NCI-H1930 (cell line): ENCODE data around the gene RALGAPA2.
"Not testable (repeated sequence)": the region's sequence is repeated elsewhere in the genome, so short reads cannot be mapped to it uniquely, and the experiment has no call there.

Experiments used
- DNase-seq, 2 experiments: peaks; one replicate each; lab custom pipeline; 2025; lab: John Stamatoyannopoulos, UW

The RALGAPA2 gene

DNA sequence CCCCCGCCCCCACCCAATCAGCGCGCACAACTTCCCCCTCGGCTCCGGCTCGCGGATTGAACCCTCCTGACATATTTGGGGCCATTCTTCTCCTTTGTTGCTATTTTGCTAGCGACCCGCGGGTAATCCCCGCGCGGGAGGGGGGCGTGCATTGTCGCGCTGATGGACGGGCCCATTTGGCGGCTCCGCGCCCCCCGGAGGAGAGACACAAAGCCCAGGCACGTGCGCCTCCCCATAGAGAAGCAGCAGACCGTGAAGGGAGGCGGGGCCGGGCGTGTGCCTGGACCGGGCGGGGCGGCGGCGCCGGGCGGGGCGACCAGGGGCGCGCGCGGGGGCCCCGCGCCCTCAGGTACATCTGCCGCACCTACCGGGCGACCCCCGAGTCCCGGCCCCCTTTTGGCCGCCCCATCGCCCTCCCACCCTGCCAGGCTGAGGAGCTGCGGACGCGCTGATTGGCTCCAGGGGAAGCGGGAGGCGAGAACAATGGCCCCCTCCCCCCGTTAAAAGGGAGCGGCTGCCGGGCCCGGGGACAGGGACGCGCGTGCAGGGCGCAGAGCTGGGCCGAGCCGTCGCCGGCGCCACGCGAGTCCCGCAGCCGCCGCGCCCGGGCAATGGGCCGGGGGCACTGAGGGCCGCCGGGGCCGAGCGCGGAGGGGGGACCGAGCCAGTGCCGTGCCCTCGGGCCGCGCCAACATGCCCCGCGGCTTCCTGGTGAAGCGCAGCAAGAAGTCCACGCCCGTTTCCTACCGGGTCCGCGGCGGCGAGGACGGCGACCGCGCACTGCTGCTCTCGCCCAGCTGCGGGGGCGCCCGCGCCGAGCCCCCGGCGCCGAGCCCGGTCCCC lies 344.6 kb downstream of the RALGAPA2 start, which contains the start of gene INSM1:
TSS of gene INSM1 (plus strand) at position 530 of the 843 bp plus-strand sequence. CDS start at position 694, 164 bp downstream.
- DNase-seq: peak; percentile 98 to 99

DNA sequence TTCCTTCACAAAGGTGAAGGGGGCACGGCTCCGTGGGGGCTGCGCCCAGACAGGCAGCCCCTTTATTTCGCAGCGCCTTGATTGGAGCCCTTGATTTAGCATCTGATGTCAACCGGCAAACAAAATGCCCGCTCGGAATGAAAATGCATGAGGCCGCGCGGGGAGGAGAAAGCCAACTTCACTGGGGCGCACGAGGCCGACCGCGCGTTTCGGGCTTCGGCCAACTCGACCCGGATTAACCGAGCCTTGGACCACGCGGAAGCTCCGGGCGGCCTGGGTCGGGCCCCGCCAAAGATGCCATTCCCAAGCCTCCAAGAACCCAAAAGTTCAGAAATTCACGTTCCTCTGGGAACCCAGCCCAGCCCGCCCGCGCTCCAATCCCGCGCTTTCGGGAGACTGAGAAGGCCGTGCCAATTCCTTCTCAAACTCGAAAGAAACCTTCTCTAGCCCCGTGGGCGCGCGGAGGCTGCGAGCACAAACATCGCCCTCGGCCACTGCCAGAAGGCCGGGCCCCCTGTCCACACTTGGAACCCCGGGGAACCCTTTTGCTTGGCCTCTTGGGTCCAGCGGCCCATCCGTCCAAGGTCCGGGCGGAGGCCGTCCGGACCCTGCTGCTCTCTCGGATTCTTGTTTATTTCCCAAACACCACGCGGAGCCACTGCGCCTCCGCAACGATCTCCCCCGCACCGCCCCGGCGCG lies 345.4 kb downstream of the RALGAPA2 start:
- peak; percentile 78 to 80 for DNase-seq

DNA sequence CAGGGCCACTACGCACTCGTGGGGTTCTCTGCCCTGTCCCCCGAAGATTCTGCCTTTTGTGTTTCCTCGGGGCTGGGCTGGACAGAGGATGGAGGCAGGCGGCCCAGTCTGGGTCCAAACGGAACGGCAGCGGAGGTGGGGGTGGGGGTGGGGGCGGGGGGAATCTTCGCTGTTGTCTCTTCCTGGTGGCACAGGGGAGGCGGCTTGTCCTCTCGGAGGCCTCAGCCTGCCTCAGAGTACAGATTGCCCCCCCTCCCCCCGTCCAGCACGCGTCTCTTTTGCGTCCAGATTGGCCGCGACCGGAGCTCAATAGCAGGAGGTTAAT lies 345.9 kb downstream of the RALGAPA2 start:
- DNase-seq: peak in 1 of 2 experiments; percentile 91

DNA sequence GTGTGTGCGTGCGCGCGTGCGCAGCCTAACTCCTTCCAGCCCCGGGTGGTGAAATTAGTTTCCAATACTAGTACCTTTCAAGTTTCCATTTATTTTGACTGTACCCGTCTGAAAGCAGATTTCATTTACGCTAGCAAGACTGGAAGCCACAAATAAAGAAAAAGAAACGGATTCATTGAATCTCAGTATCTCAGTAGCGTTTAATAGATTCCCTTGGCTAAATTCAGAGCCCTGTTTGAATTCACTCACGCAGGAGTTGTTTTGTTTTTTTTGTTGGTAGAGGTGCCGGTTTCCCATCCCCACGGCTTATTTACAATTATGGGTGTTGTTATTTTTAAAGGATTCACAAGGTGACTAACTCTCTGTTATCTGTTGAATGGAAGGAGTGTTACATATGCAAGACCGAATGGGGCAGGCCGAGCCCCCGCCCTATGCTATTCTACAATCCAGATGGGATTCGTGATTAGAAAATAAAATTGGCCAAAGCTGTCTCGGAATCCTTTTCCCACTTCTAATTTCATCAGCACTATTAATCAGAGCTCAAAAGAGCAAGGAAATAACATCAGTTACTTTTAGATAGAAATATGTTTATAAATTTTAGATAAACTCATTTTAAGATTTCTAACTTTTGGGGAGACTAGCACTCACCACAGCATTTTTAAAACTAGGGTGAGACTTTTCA lies 346.8 kb downstream of the RALGAPA2 start:
- peak in 1 of 2 experiments; percentile 71 for DNase-seq

DNA sequence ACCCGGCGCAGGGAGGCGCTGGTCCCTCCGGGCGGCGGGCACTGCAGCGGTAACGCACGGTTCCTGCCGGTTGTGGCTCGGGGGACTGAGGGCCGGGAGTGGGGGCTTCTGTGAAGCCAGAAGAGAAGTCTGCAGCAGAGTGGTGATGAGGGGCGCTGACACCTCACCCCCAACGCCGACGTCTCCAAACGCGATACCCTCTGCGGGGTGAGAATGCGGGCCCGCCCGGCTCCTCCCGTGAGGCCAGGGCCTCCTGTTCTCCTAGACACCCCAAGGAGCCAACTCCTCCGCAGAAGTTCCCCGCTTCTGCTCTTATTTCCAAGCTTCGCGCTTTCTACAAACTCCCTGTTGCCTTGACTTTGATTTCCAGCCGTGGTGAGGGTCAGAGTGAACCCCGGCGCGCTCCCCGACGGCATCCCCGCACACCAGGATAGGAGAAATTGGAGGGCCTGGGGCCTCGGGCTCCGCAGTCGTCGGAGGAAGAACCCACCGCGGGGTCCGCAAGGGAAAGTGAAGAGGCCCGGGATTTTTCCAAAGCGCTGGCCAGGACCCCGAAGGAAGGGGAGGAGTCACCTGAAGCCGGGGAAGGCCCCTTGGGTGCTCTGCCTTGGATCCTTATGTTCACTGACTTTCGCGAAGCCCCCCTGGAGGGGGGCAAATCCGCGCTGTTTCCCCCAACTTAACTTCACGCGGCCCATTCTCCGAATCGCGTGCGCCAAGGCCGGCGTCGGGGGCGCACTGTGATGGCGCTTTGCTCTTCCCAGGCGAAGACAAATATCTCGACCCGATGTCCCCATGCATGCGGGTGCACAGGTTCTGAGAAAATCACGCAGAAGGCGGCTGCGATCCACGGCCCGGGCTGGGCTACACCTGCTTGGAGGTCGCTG lies 347.6 kb downstream of the RALGAPA2 start:
- peak in 1 of 2 experiments; percentile 71 for DNase-seq

DNA sequence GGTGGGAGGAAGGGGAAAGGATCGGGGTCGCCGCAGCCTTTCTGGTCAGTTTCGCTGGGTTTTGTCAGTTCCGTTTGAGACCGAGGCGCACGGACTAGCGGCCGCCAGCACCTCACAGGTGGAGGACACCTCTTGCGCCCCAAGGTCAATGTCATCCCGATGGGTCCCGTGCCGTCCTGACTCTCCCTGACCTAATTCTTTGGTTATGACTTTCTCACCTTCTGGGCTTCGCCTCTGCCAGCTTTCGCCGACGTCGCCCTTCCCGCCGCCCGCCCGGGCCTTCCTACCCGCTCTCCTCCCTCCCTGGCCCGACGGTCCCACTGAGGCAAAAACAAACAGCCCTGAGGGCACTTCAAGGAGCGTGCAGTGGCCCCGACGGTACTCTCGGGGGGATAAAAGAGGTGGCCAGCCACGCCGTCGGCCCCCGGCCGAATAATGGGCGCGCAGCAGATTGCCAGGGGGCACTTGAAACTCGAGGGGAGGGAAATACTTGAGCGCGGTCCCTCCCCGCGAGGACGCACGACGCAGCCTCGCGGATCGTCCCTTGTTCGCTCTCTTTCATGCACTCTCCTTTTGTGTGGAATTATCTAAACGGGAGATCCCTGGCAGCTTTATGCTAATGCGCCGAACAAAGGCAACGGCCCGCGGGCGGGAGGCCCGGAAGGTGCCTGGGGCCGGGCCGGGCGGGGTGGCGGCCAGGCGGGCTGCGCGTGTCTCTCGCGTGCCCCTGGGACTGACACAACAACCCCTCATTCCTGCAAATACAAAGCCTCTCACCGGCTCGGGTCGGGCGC lies 348.4 kb downstream of the RALGAPA2 start:
- peak; percentile 64 to 78 for DNase-seq

DNA sequence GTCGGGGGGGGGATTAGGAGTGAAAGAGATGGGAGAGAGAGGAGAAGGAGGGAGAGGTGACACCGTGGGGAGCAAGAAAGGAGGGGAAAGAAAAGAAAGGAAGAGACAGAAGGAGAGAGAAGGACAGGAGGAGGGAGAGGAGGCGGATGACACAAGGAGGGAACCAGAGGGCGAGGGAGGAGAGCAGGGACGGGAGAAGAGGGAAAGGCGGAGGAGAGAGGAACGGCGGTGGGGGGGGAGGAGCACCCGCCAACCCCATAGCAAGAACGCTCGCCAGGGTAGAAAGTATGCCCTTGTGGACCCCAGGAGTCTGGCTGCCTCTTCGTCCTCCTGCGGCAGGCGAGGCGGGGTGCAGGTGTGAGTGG lies 349.0 kb downstream of the RALGAPA2 start:
- DNase-seq: peak; percentile 50 to 51

DNA sequence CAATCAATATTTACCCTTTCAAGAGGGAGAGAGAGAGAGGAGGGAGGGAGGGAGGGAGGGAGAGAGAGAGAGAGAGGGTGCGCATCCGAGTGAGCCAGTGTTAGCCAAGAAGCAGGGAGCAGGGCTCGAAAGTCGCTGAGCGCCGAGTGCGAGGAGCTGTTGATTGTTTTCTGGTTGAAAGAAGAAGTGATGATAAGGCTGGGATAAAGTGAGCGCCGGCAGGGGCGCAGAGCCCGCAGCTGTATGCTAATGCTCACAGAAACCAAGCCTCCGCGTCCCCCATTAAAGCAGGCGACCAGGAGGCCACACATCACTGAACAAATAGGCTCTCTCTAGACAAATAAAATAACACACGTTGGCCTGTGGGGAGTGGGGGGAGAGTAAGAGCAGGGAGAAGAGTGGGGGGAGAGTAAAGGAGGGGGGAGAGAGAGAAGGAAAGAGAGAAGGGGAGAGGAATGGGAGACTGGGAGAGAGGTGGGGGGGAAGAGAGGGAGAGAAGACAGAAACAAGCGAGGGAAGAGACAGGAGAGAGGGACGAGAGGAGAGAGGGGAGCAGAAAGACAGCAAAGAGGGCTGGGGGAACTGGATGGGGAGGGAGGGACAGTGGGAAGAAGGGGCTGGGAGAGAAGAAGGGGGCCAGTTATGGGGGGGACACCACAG lies 349.5 kb downstream of the RALGAPA2 start:
- peak; percentile 81 to 84 for DNase-seq

DNA sequence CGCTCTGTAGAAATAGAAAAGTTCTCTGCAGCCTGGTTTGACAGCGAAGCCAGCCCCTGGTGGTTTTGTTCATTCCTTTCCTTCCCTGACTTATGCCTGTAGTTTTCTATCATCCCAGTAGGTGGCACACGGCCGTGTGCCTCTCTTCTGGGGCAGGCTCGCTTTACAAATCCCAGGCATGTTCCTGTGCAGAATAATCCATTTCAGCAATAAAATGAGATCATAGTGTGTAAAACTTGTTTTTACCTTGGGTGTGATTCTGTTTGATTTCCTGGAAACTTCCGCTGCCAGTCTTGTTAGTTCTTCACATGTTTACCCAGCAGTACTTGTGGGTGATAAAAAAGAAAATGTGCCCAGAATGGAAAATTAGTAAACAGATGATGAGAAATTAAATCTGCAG lies 352.0 kb downstream of the RALGAPA2 start:
- DNase-seq: peak; percentile 50 to 68

DNA sequence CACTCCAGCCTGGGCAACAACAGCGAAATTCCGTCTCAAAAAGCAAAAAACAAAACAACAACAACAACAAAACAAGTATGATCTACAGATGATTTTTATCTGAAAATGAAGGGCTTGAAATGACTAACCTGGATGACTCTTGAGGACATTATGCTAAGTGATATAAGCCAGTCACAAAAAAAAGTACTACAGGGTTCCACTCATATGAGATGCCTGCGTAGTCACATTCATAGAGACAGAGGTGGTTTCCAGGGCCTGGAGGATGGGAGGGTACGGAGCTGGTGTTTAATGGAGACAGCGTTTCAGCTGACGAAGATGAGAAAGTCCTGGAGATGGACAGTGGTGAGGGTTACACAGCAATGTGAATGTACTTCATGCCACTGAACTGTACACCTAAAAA lies 352.8 kb downstream of the RALGAPA2 start:
- DNase-seq: no peak

DNA sequence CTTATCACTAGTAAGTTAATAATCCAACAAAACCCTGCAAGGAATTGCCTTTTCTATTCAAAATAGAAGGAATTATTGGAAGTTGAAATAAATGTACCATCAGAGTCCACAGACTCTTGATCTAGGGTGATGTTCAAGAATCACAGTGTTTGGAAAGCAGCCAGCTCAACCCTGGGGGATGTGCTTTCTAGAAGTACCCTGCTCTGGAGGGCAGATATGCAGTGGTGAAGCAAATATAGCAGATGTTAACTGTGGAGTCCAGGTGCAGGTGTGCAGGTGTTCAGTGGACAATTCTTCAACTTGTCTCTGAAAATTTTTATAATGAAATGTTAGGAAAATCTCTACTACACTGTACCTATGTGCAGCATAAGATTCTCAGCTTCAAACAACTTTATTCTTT lies 353.6 kb downstream of the RALGAPA2 start:
- peak in 1 of 2 experiments; percentile 27 for DNase-seq

DNA sequence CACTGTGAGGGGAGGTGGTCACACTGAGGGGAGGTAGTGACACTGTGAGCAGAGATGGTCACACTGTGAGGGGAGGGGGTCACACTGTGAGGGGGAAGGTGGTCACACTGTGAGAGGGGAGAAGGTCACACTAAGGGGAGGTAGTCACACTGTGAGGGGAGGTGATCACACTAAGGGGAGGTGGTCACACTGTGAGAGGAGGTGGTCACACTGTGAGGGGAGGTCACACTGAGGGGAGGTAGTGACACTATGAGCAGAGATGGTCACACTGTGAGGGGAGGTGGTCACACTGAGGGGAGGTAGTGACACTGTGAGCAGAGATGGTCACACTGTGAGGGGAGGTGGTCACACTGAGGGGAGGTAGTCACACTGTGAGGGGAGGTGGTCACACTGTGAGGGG lies 356.9 kb downstream of the RALGAPA2 start:
- not testable (repeated sequence) for DNase-seq

DNA sequence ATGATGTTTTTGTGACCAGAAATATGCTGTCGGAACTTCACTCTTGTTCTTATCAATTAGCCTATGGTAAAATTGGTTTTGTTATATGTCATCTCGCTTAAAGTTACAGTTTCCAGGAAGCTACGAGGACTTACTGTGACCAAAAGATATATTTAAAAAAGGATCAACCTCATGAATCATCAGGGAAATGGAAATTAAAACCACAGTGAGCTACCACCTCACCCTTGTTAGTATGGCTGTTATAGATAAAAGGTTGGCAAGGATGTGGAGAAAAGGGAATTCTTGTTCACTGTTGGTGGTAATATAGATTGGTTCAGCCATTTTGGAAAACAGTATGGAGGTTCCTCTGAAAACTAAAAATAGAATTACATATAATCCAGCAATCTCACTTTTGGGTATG lies 358.9 kb downstream of the RALGAPA2 start:
- no peak for DNase-seq

DNA sequence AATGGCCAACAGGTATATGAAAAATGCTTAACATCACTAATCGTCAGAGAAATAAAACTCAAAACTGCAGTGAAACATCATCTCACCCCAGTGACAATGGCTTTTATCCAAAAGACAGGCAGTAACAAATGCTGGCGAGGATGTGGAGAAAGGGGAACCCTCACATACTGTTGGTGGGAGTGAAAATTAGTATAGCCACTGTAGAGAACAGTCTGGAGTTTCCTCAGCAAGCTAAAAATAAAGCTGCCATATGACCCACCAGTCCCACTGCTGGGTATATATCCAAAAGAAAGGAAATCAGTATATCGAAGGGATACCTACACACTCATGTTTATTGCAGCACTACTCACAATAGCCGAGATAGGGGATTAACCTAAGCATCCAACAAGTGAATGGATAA lies 368.0 kb downstream of the RALGAPA2 start:
- no peak for DNase-seq

DNA sequence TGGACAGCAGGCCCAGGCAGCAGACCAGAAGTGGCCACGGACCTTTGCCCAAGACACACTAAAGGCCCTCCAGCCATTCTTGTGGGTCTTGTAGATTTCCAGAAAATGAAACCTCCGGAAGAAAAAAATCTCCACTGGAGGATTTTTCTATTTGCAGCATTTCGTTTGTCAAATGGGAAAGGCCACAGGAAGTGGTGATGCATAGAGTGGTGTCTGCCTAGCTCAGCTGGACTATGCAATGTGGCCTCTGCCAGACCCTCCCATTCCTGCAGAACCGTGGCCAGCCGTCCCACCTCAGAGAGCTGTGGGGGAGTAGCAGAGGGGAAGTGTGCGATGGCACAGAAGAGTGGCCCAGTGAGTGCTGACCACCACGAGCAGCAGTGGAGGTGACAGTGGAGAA lies 368.5 kb downstream of the RALGAPA2 start:
- no peak for DNase-seq
